Gastrocnemius medialis (tissue), 4 donors: ENCODE data around the gene AIFM3.

Experiments
- POLR2A ChIP-seq, 2 donors: fragments of 450-650 bp; IDR thresholded peaks; one replicate each; pipeline ENCODE4 v1.6.1; 2017; ENCODE audit warnings: antibody characterized with exemption in 2 of 2, mild to moderate bottlenecking in 2 of 2, moderate library complexity in 2 of 2
- TF ChIP-seq, protein P1 (sequence below), 5 experiments: fragments of 450-650 bp in 3 of 5; fragments of 200-600 bp in 2 of 5; sonication (generic) in 2 of 5; IDR thresholded peaks in 4 of 5; conservative IDR thresholded peaks in 1 of 5; 1 replicate in 4 of 5; 2 replicates in 1 of 5; pipeline ENCODE4 v1.5.1; 2016 to 2019; ENCODE audit warnings: antibody characterized with exemption in 5 of 5, mild to moderate bottlenecking in 3 of 5, moderate library complexity in 3 of 5

DNA sequence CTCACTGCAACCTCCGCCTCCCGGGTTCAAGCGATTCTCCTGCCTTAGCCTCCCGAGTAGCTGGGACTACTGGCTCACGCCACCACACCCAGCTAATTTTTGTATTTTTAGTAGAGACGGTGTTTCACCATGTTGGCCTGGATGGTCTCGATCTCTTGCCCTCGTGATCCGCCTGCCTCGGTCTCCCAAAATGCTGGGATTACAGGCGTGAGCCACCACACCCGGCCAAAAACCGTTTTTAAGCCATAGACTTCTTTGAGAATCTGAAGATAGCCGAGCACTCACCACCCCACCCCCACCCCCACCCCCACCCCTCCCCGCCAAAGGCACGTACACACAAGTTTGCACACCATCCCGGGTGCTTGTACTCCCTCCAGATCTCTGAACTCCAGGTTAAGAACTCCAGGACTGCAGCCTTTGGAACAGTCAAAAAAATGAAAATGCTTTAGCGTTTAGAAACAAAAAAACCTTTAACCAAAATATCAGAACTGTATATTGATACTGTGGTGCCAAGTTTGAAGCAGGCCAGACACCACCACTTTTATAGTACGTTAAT, 48.3 kb upstream of the AIFM3 start:
- TF ChIP-seq POLR2A (IDR thresholded peaks at IDR 0.05) = no peak
- TF ChIP-seq, protein P1, sequence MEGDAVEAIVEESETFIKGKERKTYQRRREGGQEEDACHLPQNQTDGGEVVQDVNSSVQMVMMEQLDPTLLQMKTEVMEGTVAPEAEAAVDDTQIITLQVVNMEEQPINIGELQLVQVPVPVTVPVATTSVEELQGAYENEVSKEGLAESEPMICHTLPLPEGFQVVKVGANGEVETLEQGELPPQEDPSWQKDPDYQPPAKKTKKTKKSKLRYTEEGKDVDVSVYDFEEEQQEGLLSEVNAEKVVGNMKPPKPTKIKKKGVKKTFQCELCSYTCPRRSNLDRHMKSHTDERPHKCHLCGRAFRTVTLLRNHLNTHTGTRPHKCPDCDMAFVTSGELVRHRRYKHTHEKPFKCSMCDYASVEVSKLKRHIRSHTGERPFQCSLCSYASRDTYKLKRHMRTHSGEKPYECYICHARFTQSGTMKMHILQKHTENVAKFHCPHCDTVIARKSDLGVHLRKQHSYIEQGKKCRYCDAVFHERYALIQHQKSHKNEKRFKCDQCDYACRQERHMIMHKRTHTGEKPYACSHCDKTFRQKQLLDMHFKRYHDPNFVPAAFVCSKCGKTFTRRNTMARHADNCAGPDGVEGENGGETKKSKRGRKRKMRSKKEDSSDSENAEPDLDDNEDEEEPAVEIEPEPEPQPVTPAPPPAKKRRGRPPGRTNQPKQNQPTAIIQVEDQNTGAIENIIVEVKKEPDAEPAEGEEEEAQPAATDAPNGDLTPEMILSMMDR (IDR thresholded peaks at IDR 0.05 in 4 of 5, conservative IDR thresholded peaks at IDR 0.05 in 1 of 5) = no peak
